K562 (cell line): ENCODE data around the gene ZFP3. TPM values are rescaled to one million over a fixed set of nuclear protein-coding genes. Genes with fewer than 3 reads are reported as not detected.
A peak's percentile ranks its signal among the peaks of the same experiment; 100 is the strongest.

Experiments
- E2F1 ChIP-seq: sonication (generic); formaldehyde crosslinking; IDR thresholded peaks from 2 replicates; pipeline ENCODE4 v1.8.1; 2023; ENCODE audit warnings: mild to moderate bottlenecking, missing genetic modification reagents, moderate library complexity
- HNRNPH1 ChIP-seq: fragments of 200-400 bp; formaldehyde crosslinking; optimal IDR thresholded peaks from 2 replicates; pipeline ENCODE3; 2017; ENCODE audit warnings: low read depth, mild to moderate bottlenecking, low read length, moderate library complexity
- ID3 ChIP-seq, 2 experiments: fragments of 250-450 bp in 1 of 2; fragments of 450-650 bp in 1 of 2; sonication (Bioruptor Pico) in 1 of 2; IDR thresholded peaks; 2 replicates each; pipeline versions ENCODE4 v1.6.1 to v1.8.0; 2016 to 2021; ENCODE audit warnings: mild to moderate bottlenecking in 2 of 2, moderate library complexity in 2 of 2, missing compliant biosample characterization in 1 of 2, missing genetic modification characterization in 1 of 2
- IRF2 ChIP-seq: sonication (generic); formaldehyde crosslinking; IDR thresholded peaks from 2 replicates; pipeline ENCODE4 v1.8.1; 2022; ENCODE audit warnings: mild to moderate bottlenecking, missing genetic modification reagents
- KDM5B ChIP-seq: fragments of 200-600 bp; sonication (generic); IDR thresholded peaks from 2 replicates; pipeline ENCODE4 v1.6.1; 2012; ENCODE audit warnings: low read depth, mild to moderate bottlenecking, moderate library complexity, low read length, control low read depth, inconsistent platforms; ENCODE audit not compliant: insufficient replicate concordance
- MCM2 ChIP-seq: fragments of 450-650 bp; IDR thresholded peaks from 2 replicates; pipeline ENCODE4 v1.6.1; 2017; ENCODE audit warnings: low read depth, mild to moderate bottlenecking
- MXD1 ChIP-seq: fragments of 250-450 bp; sonication (Bioruptor Pico); IDR thresholded peaks from 2 replicates; pipeline ENCODE4 v1.8.0; 2021; ENCODE audit warnings: borderline replicate concordance, mild to moderate bottlenecking, moderate library complexity; ENCODE audit not compliant: poor library complexity, severe bottlenecking
- NKRF ChIP-seq: fragments of 450-650 bp; IDR thresholded peaks from 2 replicates; pipeline ENCODE4 v1.6.1; 2016; ENCODE audit warnings: borderline replicate concordance
- RAD21 ChIP-seq, 2 experiments: fragments of 250-450 bp in 1 of 2; fragments of 450-650 bp in 1 of 2; sonication (Bioruptor Pico) in 1 of 2; formaldehyde crosslinking in 1 of 2; IDR thresholded peaks in 1 of 2; conservative IDR thresholded peaks in 1 of 2; 2 replicates each; pipeline versions ENCODE4 v1.4.0 to v1.8.0; 2020 to 2022; ENCODE audit warnings: mild to moderate bottlenecking in 2 of 2, moderate library complexity in 1 of 2
- RB1 ChIP-seq: fragments of 450-650 bp; IDR thresholded peaks from 2 replicates; pipeline ENCODE4 v1.6.1; 2017; ENCODE audit warnings: low read depth, mild to moderate bottlenecking
- SREBF1 ChIP-seq: fragments of 150-350 bp; IDR thresholded peaks from 2 replicates; pipeline ENCODE4 v1.6.1; 2014; ENCODE audit warnings: antibody characterized with exemption, low read depth, low read length, borderline replicate concordance
- TEAD4 ChIP-seq, 2 experiments: sonication (generic) in 1 of 2; formaldehyde crosslinking in 1 of 2; IDR thresholded peaks; 2 replicates each; pipeline versions ENCODE4 v1.6.1 to v1.8.0; 2012 to 2022; ENCODE audit warnings: borderline replicate concordance in 1 of 2, inconsistent platforms in 1 of 2, low read length in 1 of 2, mild to moderate bottlenecking in 1 of 2, missing genetic modification reagents in 1 of 2
- ZNF175 ChIP-seq: fragments of 200-800 bp; sonication (Bioruptor generic); IDR thresholded peaks from 2 replicates; pipeline ENCODE4 v1.6.1; 2016; ENCODE audit warnings: low read depth, mild to moderate bottlenecking, missing genetic modification characterization, missing compliant biosample characterization
- polyA plus RNA-seq, 8 experiments: library from polyadenylated mRNA; depleted of rRNA in 4 of 8; stranded (reverse) in 5 of 8; unstranded in 3 of 8; fragments of >200 nt; fragmentation: Nextera tagmentation in 2 of 8; fragmentation: Illumina TruSeq in 1 of 8; extraction: Ambion mirVana in 2 of 8; extraction: Trizol in 1 of 8; gene quantifications; 2 replicates each; pipeline versions ENCODE4 v1.2.1 to v1.2.3, GENCODE V29; 2011 to 2014; ENCODE audit warnings: inconsistent platforms in 1 of 8, missing spikeins in 1 of 8
- total RNA-seq, 7 experiments: library from RNA; depleted of rRNA in 6 of 7; stranded (reverse); fragments of >200 nt in 6 of 7; fragmentation: Illumina TruSeq in 2 of 7; extraction: Trizol in 2 of 7; gene quantifications; 2 replicates each; pipeline versions ENCODE4 v1.2.1 to v1.2.3, GENCODE V29; 2011 to 2021; ENCODE audit warnings: low replicate concordance in 1 of 7
- TF ChIP-seq, protein P1 (sequence below): fragments of 450-650 bp; IDR thresholded peaks from 2 replicates; pipeline ENCODE4 v1.6.1; 2018; ENCODE audit not compliant: partially characterized antibody
- TF ChIP-seq, protein P2 (sequence below): fragments of 450-650 bp; IDR thresholded peaks from 2 replicates; pipeline ENCODE4 v1.7.0; 2016; ENCODE audit warnings: borderline replicate concordance

Gene ZFP3
- total and polyA plus RNA-seq, 9 of the 15 experiments (the other 6 are each of a cell fraction or from before 2014, with no cell fraction given): 0.04 TPM; not detected in 8

DNA sequence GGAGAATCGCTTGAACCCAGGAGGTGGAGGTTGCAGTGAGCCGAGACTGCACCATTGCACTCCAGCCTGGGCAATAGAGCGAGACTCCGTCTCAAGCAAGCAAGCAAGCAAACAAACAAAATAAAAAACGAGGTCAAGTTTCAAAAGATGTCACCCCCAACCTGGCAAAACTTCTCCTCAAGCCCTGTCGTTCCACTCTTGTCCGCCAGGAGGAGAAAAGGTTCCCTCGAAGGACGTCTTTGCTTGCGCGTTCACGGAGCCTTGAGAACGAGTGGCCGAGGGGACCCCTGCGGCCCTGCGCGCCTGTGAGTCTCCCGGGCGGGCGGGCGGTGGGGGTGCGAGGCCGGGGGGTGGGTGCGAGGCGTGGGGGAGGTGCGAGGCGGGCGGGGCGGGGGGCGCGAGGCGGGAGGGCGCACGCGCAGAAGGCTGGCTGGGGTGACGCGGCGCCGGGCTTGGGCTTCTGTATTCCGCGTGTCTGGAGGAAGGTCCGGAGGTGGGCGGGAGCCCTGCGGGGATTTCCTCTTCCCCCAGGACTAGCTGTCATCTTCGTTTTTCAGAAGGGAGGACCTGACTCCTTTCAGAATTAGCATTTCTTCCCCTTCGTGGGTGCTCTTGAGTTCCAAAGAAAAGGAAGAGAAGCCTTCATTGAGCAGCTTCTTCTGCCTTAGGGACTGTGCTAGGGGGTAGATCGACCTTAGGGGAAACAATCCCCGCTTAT lies 46.7 kb upstream of the ZFP3 start (continued):
- TF ChIP-seq, protein P1, sequence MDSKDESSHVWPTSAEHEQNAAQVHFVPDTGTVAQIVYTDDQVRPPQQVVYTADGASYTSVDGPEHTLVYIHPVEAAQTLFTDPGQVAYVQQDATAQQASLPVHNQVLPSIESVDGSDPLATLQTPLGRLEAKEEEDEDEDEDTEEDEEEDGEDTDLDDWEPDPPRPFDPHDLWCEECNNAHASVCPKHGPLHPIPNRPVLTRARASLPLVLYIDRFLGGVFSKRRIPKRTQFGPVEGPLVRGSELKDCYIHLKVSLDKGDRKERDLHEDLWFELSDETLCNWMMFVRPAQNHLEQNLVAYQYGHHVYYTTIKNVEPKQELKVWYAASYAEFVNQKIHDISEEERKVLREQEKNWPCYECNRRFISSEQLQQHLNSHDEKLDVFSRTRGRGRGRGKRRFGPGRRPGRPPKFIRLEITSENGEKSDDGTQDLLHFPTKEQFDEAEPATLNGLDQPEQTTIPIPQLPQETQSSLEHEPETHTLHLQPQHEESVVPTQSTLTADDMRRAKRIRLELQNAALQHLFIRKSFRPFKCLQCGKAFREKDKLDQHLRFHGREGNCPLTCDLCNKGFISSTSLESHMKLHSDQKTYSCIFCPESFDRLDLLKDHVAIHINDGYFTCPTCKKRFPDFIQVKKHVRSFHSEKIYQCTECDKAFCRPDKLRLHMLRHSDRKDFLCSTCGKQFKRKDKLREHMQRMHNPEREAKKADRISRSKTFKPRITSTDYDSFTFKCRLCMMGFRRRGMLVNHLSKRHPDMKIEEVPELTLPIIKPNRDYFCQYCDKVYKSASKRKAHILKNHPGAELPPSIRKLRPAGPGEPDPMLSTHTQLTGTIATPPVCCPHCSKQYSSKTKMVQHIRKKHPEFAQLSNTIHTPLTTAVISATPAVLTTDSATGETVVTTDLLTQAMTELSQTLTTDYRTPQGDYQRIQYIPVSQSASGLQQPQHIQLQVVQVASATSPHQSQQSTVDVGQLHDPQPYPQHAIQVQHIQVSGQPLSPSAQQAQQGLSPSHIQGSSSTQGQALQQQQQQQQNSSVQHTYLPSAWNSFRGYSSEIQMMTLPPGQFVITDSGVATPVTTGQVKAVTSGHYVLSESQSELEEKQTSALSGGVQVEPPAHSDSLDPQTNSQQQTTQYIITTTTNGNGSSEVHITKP: no peak
- TF ChIP-seq TEAD4 (IDR thresholded peaks at IDR 0.05; ENCODE audit: low read length) (no peak), TEAD4 (CRISPR knock-in tag; IDR thresholded peaks at IDR 0.05; ENCODE audit: borderline replicate concordance) (no peak), E2F1 (no peak), RAD21 (CRISPR knock-in tag; conservative IDR thresholded peaks at IDR 0.05 in 1 of 2, IDR thresholded peaks at IDR 0.05 in 1 of 2) (peak; percentile 19 to 34; a peak in 2 of 4 replicates), ZNF175 (CRISPR knock-in tag) (no peak), NKRF (no peak), ID3 (CRISPR knock-in tag; IDR thresholded peaks at IDR 0.05) (no peak), ID3 (tag; IDR thresholded peaks at IDR 0.05) (no peak), RB1 (no peak), IRF2 (CRISPR knock-in tag) (no peak), HNRNPH1 (no peak), MXD1 (no peak), SREBF1 (no peak), MCM2 (no peak), KDM5B (no peak)
- TF ChIP-seq, protein P2, sequence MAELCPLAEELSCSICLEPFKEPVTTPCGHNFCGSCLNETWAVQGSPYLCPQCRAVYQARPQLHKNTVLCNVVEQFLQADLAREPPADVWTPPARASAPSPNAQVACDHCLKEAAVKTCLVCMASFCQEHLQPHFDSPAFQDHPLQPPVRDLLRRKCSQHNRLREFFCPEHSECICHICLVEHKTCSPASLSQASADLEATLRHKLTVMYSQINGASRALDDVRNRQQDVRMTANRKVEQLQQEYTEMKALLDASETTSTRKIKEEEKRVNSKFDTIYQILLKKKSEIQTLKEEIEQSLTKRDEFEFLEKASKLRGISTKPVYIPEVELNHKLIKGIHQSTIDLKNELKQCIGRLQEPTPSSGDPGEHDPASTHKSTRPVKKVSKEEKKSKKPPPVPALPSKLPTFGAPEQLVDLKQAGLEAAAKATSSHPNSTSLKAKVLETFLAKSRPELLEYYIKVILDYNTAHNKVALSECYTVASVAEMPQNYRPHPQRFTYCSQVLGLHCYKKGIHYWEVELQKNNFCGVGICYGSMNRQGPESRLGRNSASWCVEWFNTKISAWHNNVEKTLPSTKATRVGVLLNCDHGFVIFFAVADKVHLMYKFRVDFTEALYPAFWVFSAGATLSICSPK: no peak
